Fibroblast of lung (primary cell): Measurements from ENCODE around the gene PDAP1. TPM values are rescaled to one million over a fixed set of nuclear protein-coding genes. Genes with fewer than 3 reads are reported as not detected.
"Not testable (repeated sequence)": the region's sequence is repeated elsewhere in the genome, so short reads cannot be mapped to it uniquely, and the experiment has no call there.

ENCODE experiments used
- DNase-seq, 2 donors: peaks; one replicate each; pipeline versions ENCODE4 v3.0.0 to v3.0.0-alpha.2; 2010; ENCODE audit warnings: low read depth in 2 of 2
- H2AFZ ChIP-seq: 2 replicates; pipeline ENCODE4 v1.5.1; 2012; ENCODE audit warnings: low read length, control low read depth, inconsistent platforms
- H3K27ac ChIP-seq: 2 replicates; pipeline ENCODE4 v1.5.1; 2011; ENCODE audit warnings: low read length, control low read depth; ENCODE audit not compliant: insufficient read depth
- H3K27me3 ChIP-seq: 2 replicates; pipeline ENCODE4 v1.5.1; 2011; ENCODE audit warnings: mild to moderate bottlenecking, low read length; ENCODE audit not compliant: control insufficient read depth, insufficient read depth
- H3K36me3 ChIP-seq: 2 replicates; pipeline ENCODE4 v1.5.1; 2011; ENCODE audit warnings: low read length; ENCODE audit not compliant: control insufficient read depth, insufficient read depth
- H3K4me1 ChIP-seq: 2 replicates; pipeline ENCODE4 v1.5.1; 2011; ENCODE audit warnings: low read length; ENCODE audit not compliant: control insufficient read depth, insufficient read depth; ENCODE audit errors: extremely low read depth
- H3K4me2 ChIP-seq: 2 replicates; pipeline ENCODE4 v1.5.1; 2011; ENCODE audit warnings: low read length, control low read depth; ENCODE audit not compliant: insufficient read depth; ENCODE audit errors: extremely low read depth
- H3K4me3 ChIP-seq, 4 experiments: fragments of 200-600 bp in 1 of 4; sonication (generic) in 1 of 4; replicated peaks in 1 of 4; 2 replicates each; pipeline ENCODE4 v1.5.1; 2011 to 2016; ENCODE audit warnings: low read length in 4 of 4, low read depth in 3 of 4, mild to moderate bottlenecking in 3 of 4, control low read depth in 2 of 4, inconsistent platforms in 1 of 4, mixed read lengths in 1 of 4; ENCODE audit not compliant: insufficient read depth in 1 of 4; ENCODE audit errors: control extremely low read depth in 1 of 4
- H3K79me2 ChIP-seq: 2 replicates; pipeline ENCODE4 v1.5.1; 2012; ENCODE audit warnings: mild to moderate bottlenecking, low read length, inconsistent platforms; ENCODE audit not compliant: control insufficient read depth, insufficient read depth
- H3K9ac ChIP-seq: 2 replicates; pipeline ENCODE4 v1.5.1; 2011; ENCODE audit warnings: mild to moderate bottlenecking, low read length, control low read depth; ENCODE audit not compliant: insufficient read depth
- H3K9me3 ChIP-seq: 2 replicates; pipeline ENCODE4 v1.5.1; 2012; ENCODE audit warnings: low read depth, low read length; ENCODE audit not compliant: control insufficient read depth, insufficient read depth
- H4K20me1 ChIP-seq: 2 replicates; pipeline ENCODE4 v1.5.1; 2011; ENCODE audit warnings: low read length; ENCODE audit not compliant: control insufficient read depth, insufficient read depth; ENCODE audit errors: extremely low read depth
- CTCF ChIP-seq, 2 donors: IDR thresholded peaks in 1 of 2; conservative IDR thresholded peaks in 1 of 2; 1 replicate in 1 of 2; 2 replicates in 1 of 2; pipeline ENCODE4 v1.5.1; 2011 to 2012; ENCODE audit warnings: low read length in 2 of 2, control low read depth in 1 of 2, inconsistent platforms in 1 of 2, low read depth in 1 of 2, mild to moderate bottlenecking in 1 of 2
- EZH2 ChIP-seq: IDR thresholded peaks from 2 replicates; pipeline ENCODE4 v1.5.1; 2012; ENCODE audit warnings: low read length, control low read depth, mild to moderate bottlenecking; ENCODE audit errors: missing control alignments
- polyA plus RNA-seq, 2 donors: library from polyadenylated mRNA; depleted of rRNA in 1 of 2; stranded (reverse) in 1 of 2; unstranded in 1 of 2; fragments of >200 nt; gene quantifications; 2 replicates each; pipeline ENCODE4 v1.2.1, GENCODE V29; 2011 to 2012; ENCODE audit warnings: missing spikeins in 1 of 2
- total RNA-seq: library from RNA; depleted of rRNA; stranded (reverse); fragments of >200 nt; gene quantifications from 2 replicates; pipeline ENCODE4 v1.2.1, GENCODE V29; 2014

PDAP1 gene
- total and polyA plus RNA-seq, 2 donors (not counting 1 experiment from before 2014, with no cell fraction given), result 29.6 to 105 TPM

GRCh38 chr7:99415513-99416127 lies 7.2 kb upstream of the PDAP1 start:
- H3K79me2 ChIP-seq, H4K20me1 ChIP-seq, H3K4me1 ChIP-seq: not testable (repeated sequence)

GRCh38 chr7:99410635-99411034 lies 2.2 kb upstream of the PDAP1 start:
- H3K27ac ChIP-seq, result no peak overlapping the region

More at GRCh38 chr7:99415513-99416127, 7.2 kb upstream of the PDAP1 start:
- DNase-seq, result peak; percentile 54 to 66
- H3K9me3 ChIP-seq, H3K9ac ChIP-seq, H2AFZ ChIP-seq, H3K4me2 ChIP-seq, H3K27ac ChIP-seq, H3K4me3 ChIP-seq, H3K27me3 ChIP-seq: not testable (repeated sequence)
- H3K36me3 ChIP-seq, result peaks cover 30% of the 10 kb centered on the region
- TF ChIP-seq CTCF (conservative IDR thresholded peaks at IDR 0.05 in 1 of 2, IDR thresholded peaks at IDR 0.05 in 1 of 2; ENCODE audit: low read depth in 1 of 2, low read length in 2 of 2), result peak; percentile 56 to 65

GRCh38 chr7:99409806-99410205 lies 1.4 kb upstream of the PDAP1 start:
- Histone ChIP-seq H3K27me3 (no peaks in the 10 kb centered on the region), H3K9me3 (no peaks in the 10 kb centered on the region), H3K79me2 (peaks cover 61% of the 10 kb centered on the region), H3K36me3 (peaks cover 7% of the 10 kb centered on the region), H3K4me2 (peak overlapping the region; percentile 79), H4K20me1 (no peaks in the 10 kb centered on the region), H2AFZ (no peak overlapping the region), H3K9ac (peak overlapping the region; percentile 99), H3K4me1 (peaks cover 10% of the 10 kb centered on the region), H3K4me3 (peak overlapping the region; percentile 65 to 98 (median 86)), H3K27ac (peak overlapping the region; percentile 16)
- no peak for DNase-seq
- no peak for TF ChIP-seq EZH2
- no peak for TF ChIP-seq CTCF (conservative IDR thresholded peaks at IDR 0.05 in 1 of 2, IDR thresholded peaks at IDR 0.05 in 1 of 2; ENCODE audit: low read depth in 1 of 2, low read length in 2 of 2)

More at GRCh38 chr7:99410635-99411034, 2.2 kb upstream of the PDAP1 start:
- H3K36me3 ChIP-seq, result peaks cover 5% of the 10 kb centered on the region
- no peaks in the 10 kb centered on the region for H3K9me3 ChIP-seq
- H3K27me3 ChIP-seq, result no peaks in the 10 kb centered on the region
- peaks cover 8% of the 10 kb centered on the region for H3K4me1 ChIP-seq
- no peak overlapping the region for H2AFZ ChIP-seq
- H3K4me2 ChIP-seq, result no peak overlapping the region
- peaks cover 53% of the 10 kb centered on the region for H3K79me2 ChIP-seq
- no peak for TF ChIP-seq EZH2
- TF ChIP-seq CTCF (conservative IDR thresholded peaks at IDR 0.05 in 1 of 2, IDR thresholded peaks at IDR 0.05 in 1 of 2; ENCODE audit: low read depth in 1 of 2, low read length in 2 of 2), result no peak
- peak overlapping the region in 1 of 4 experiments; percentile 98 for H3K4me3 ChIP-seq
- no peaks in the 10 kb centered on the region for H4K20me1 ChIP-seq
- DNase-seq, result no peak
- H3K9ac ChIP-seq, result no peak overlapping the region
